Neural cell (in vitro differentiated cells): ENCODE measurements around the gene SLC1A3. TPM values are rescaled to one million over a fixed set of nuclear protein-coding genes. Genes with fewer than 3 reads are reported as not detected.

Experiments used
- H2AFZ ChIP-seq: fragments of 200-600, 300-800 bp; sonication (generic), shearing (Covaris generic); 2 replicates; pipeline ENCODE4 v1.6.0; 2014; ENCODE audit warnings: low read depth, mild to moderate bottlenecking, antibody characterized with exemption, low read length, moderate library complexity
- H3F3A ChIP-seq: fragments of 200-600 bp; shearing (Covaris generic); 2 replicates; pipeline ENCODE4 v1.6.1; 2016; ENCODE audit warnings: mild to moderate bottlenecking, moderate library complexity, mixed read lengths, antibody characterized with exemption, low read length; ENCODE audit not compliant: insufficient read depth, poor library complexity, severe bottlenecking
- H3K27ac ChIP-seq: fragments of 200-600, 300-800 bp; sonication (generic), shearing (Covaris generic); 2 replicates; pipeline ENCODE4 v1.5.1; 2014; ENCODE audit warnings: mild to moderate bottlenecking, low read length, moderate library complexity
- H3K27me3 ChIP-seq: fragments of 300-800, 200-600 bp; sonication (generic), shearing (Covaris generic); 2 replicates; pipeline ENCODE4 v1.6.0; 2014; ENCODE audit warnings: mild to moderate bottlenecking, low read depth, low read length, moderate library complexity; ENCODE audit not compliant: insufficient read depth
- H3K36me3 ChIP-seq: fragments of 300-800, 200-600 bp; sonication (generic), shearing (Covaris generic); 2 replicates; pipeline ENCODE4 v1.5.1; 2014; ENCODE audit warnings: mild to moderate bottlenecking, antibody characterized with exemption, low read length, moderate library complexity; ENCODE audit not compliant: insufficient read depth
- H3K4me2 ChIP-seq: fragments of 300-800, 200-600 bp; sonication (generic), shearing (Covaris generic); 2 replicates; pipeline ENCODE4 v1.6.0; 2014; ENCODE audit warnings: mild to moderate bottlenecking, low read length
- H3K4me3 ChIP-seq: fragments of 300-800, 200-600 bp; sonication (generic), shearing (Covaris generic); 2 replicates; pipeline ENCODE4 v1.5.1; 2014; ENCODE audit warnings: mild to moderate bottlenecking, low read length, moderate library complexity
- H3K79me2 ChIP-seq: fragments of 200-600 bp; shearing (Covaris generic); replicated peaks from 2 replicates; pipeline ENCODE4 v1.6.0; 2014; ENCODE audit warnings: mild to moderate bottlenecking, low read length, moderate library complexity; ENCODE audit not compliant: insufficient read depth
- H3K9ac ChIP-seq: fragments of 300-800, 200-600 bp; sonication (generic), shearing (Covaris generic); 2 replicates; pipeline ENCODE4 v1.6.1; 2016; ENCODE audit warnings: mild to moderate bottlenecking, low read length, mixed read lengths
- H3K9me2 ChIP-seq: fragments of 200-600 bp; shearing (Covaris generic); 2 replicates; pipeline ENCODE4 v1.6.1; 2016; ENCODE audit warnings: mild to moderate bottlenecking, low read length, mixed read lengths; ENCODE audit not compliant: insufficient read depth
- H3K9me3 ChIP-seq: fragments of 200-600, 300-800 bp; sonication (generic), shearing (Covaris generic); 2 replicates; pipeline ENCODE4 v1.6.1; 2016; ENCODE audit warnings: mild to moderate bottlenecking, mixed run types, low read length, moderate library complexity, mixed read lengths
- H4K20me1 ChIP-seq: fragments of 200-600 bp; shearing (Covaris generic); 2 replicates; pipeline ENCODE4 v1.6.1; 2016; ENCODE audit warnings: mild to moderate bottlenecking, mixed run types; ENCODE audit not compliant: insufficient read depth
- CTCF ChIP-seq: fragments of 450-650 bp; IDR thresholded peaks from 2 replicates; pipeline ENCODE4 v1.5.1; 2014; ENCODE audit warnings: antibody characterized with exemption, mild to moderate bottlenecking, moderate library complexity; ENCODE audit not compliant: poor library complexity, severe bottlenecking
- EP300 ChIP-seq: fragments of 450-650 bp; conservative IDR thresholded peaks from 2 replicates; pipeline ENCODE4 v1.6.1; 2014; ENCODE audit warnings: antibody characterized with exemption, mild to moderate bottlenecking, moderate library complexity; ENCODE audit not compliant: poor library complexity, severe bottlenecking
- EZH2 ChIP-seq: fragments of 200-600, 300-800 bp; shearing (Covaris generic), sonication (generic); IDR thresholded peaks from 2 replicates; pipeline ENCODE4 v1.6.1; 2014; ENCODE audit warnings: antibody characterized with exemption, low read length, borderline replicate concordance, mild to moderate bottlenecking; ENCODE audit not compliant: insufficient read depth, poor library complexity, severe bottlenecking
- MXI1 ChIP-seq: fragments of 450-650 bp; conservative IDR thresholded peaks from 2 replicates; pipeline ENCODE4 v1.6.1; 2014; ENCODE audit warnings: antibody characterized with exemption, mild to moderate bottlenecking; ENCODE audit not compliant: poor library complexity, severe bottlenecking
- POLR2AphosphoS5 ChIP-seq: IDR thresholded peaks from 2 replicates; pipeline ENCODE4 v1.6.1; 2012
- RAD21 ChIP-seq: fragments of 450-650 bp; conservative IDR thresholded peaks from 2 replicates; pipeline ENCODE4 v1.6.1; 2014; ENCODE audit warnings: antibody characterized with exemption, mild to moderate bottlenecking, moderate library complexity
- REST ChIP-seq: IDR thresholded peaks from 2 replicates; pipeline ENCODE4 v1.6.1; 2012; ENCODE audit warnings: borderline replicate concordance
- SMC3 ChIP-seq: fragments of 450-650 bp; conservative IDR thresholded peaks from 2 replicates; pipeline ENCODE4 v1.6.1; 2014; ENCODE audit warnings: antibody characterized with exemption, mild to moderate bottlenecking, moderate library complexity; ENCODE audit not compliant: poor library complexity
- TAF1 ChIP-seq: IDR thresholded peaks from 2 replicates; pipeline ENCODE4 v1.6.1; 2012; ENCODE audit warnings: low read depth
- polyA plus RNA-seq: library from polyadenylated mRNA; depleted of rRNA; stranded (reverse); fragments of >200 nt; gene quantifications from 2 replicates; pipeline ENCODE4 v1.2.3, GENCODE V29; 2014

The SLC1A3 gene
- polyA plus RNA-seq, 1 donor from 2014 or later = 1.9 TPM

- Histone ChIP-seq H2AFZ (no peak overlapping the region), H3K79me2 (no peaks in the 10 kb centered on the region), H3K4me3 (no peak overlapping the region), H3K36me3 (no peaks in the 10 kb centered on the region), H3K4me2 (no peak overlapping the region), H3K9ac (no peak overlapping the region), H3K27ac (no peak overlapping the region), H3K27me3 (no peaks in the 10 kb centered on the region), H3K9me3 (no peaks in the 10 kb centered on the region), H4K20me1 (no peaks in the 10 kb centered on the region), H3F3A (no peaks in the 10 kb centered on the region), H3K9me2 (no peaks in the 10 kb centered on the region)
- no peak for TF ChIP-seq EP300
- no peak for TF ChIP-seq REST
- no peak for TF ChIP-seq TAF1
- TF ChIP-seq EZH2 = no peak
- TF ChIP-seq RAD21 = no peak
- TF ChIP-seq SMC3 = no peak
- TF ChIP-seq CTCF = no peak
- no peak for TF ChIP-seq POLR2AphosphoS5
- no peak for TF ChIP-seq MXI1
These were observed 38.3 kb downstream of the SLC1A3 start for GRCh38 chr5:36644727-36645126.

GRCh38 chr5:36646100-36646499 lies 39.7 kb downstream of the SLC1A3 start:
- no peak overlapping the region for H3K9ac ChIP-seq
- TF ChIP-seq RAD21 = no peak
- no peak for TF ChIP-seq TAF1
- TF ChIP-seq SMC3 = no peak
- no peak for TF ChIP-seq EP300
- TF ChIP-seq POLR2AphosphoS5 = no peak
- TF ChIP-seq EZH2 = no peak
- no peak for TF ChIP-seq REST
- TF ChIP-seq MXI1 = no peak
- no peak for TF ChIP-seq CTCF
- no peaks in the 10 kb centered on the region for H3K9me2 ChIP-seq
- H3K27me3 ChIP-seq = no peaks in the 10 kb centered on the region
- H2AFZ ChIP-seq = no peak overlapping the region
- no peak overlapping the region for H3K4me3 ChIP-seq
- no peak overlapping the region for H3K27ac ChIP-seq
- no peaks in the 10 kb centered on the region for H3K9me3 ChIP-seq
- H3F3A ChIP-seq = no peaks in the 10 kb centered on the region
- no peaks in the 10 kb centered on the region for H4K20me1 ChIP-seq
- no peak overlapping the region for H3K4me2 ChIP-seq
- H3K79me2 ChIP-seq = no peaks in the 10 kb centered on the region
- H3K36me3 ChIP-seq = no peaks in the 10 kb centered on the region
